Measurements from ENCODE around the gene STAG1. TPM values are rescaled to one million over a fixed set of nuclear protein-coding genes. Genes with fewer than 3 reads are reported as not detected.
A peak's percentile ranks its signal among the peaks of the same experiment; 100 is the strongest.

Gene STAG1
- total and polyA plus RNA-seq, 7 experiments from 2014 or later = 18.5 to 50.7 (median 42.0) TPM

GRCh38 chr3:136512381-136512780 is 239.8 kb downstream of the STAG1 start:
- ATAC-seq (no peak), DNase-seq (no peak)
- ChIA-PET POLR2A (no interaction called here), CTCF (no interaction called here)
- Histone ChIP-seq H3K4me3 (ENCODE audit: low read length) (no peak overlapping the region), H3K27me3 (ENCODE audit: control insufficient read depth in 2 of 2, insufficient read depth in 2 of 2, low read length in 2 of 2) (no peaks in the 10 kb centered on the region), H3K4me1 (ENCODE audit: control insufficient read depth in 2 of 2, insufficient read depth in 2 of 2, low read length in 2 of 2) (no peaks in the 10 kb centered on the region), H3K27ac (ENCODE audit: low read depth, low read length) (no peak overlapping the region), H3K36me3 (ENCODE audit: control insufficient read depth in 2 of 3, insufficient read depth in 3 of 3, low read length in 3 of 3) (no peaks in the 10 kb centered on the region), H3K9me3 (ENCODE audit: control insufficient read depth in 2 of 3, low read length in 3 of 3) (no peaks in the 10 kb centered on the region)
- H3K27ac Mint-ChIP-seq = no peak overlapping the region
- H3K4me1 Mint-ChIP-seq = peaks cover 0 to 21% (median 3%) of the 10 kb centered on the region in 7 donors
- peaks cover 0 to 56% (median 22%) of the 10 kb centered on the region in 5 donors for H3K36me3 Mint-ChIP-seq
- H3K9me3 Mint-ChIP-seq = peaks cover 0 to 3% (median 0%) of the 10 kb centered on the region in 11 donors
- intact Hi-C loops (cut with micrococcal nuclease) = no loop called here
- H3K27me3 Mint-ChIP-seq = no peaks in the 10 kb centered on the region
- no peak overlapping the region for H3K4me3 Mint-ChIP-seq

- no peaks in the 10 kb centered on the region for H3K9me3 ChIP-seq (ENCODE audit: control insufficient read depth in 2 of 3, low read length in 3 of 3)
- DNase-seq (no peak), ATAC-seq (no peak)
- no peaks in the 10 kb centered on the region for H3K9me3 Mint-ChIP-seq
- no peaks in the 10 kb centered on the region for H3K27me3 Mint-ChIP-seq
- H3K27ac Mint-ChIP-seq = peak overlapping the region in 3 of 9 donors; percentile 19 to 44 (median 34)
- peaks cover 0 to 3% (median 0%) of the 10 kb centered on the region in 3 experiments for H3K36me3 ChIP-seq (ENCODE audit: control insufficient read depth in 2 of 3, insufficient read depth in 3 of 3, low read length in 3 of 3)
- H3K27ac ChIP-seq (ENCODE audit: low read depth, low read length) = no peak overlapping the region
- H3K4me1 ChIP-seq (ENCODE audit: control insufficient read depth in 2 of 2, insufficient read depth in 2 of 2, low read length in 2 of 2) = no peaks in the 10 kb centered on the region
- H3K36me3 Mint-ChIP-seq = peaks cover 5 to 38% (median 11%) of the 10 kb centered on the region in 5 donors
- ChIA-PET CTCF (no interaction called here), POLR2A (no interaction called here)
- H3K27me3 ChIP-seq (ENCODE audit: control insufficient read depth in 2 of 2, insufficient read depth in 2 of 2, low read length in 2 of 2) = no peaks in the 10 kb centered on the region
- intact Hi-C loops (cut with micrococcal nuclease) = loop anchor here in 1 of 2 donors (10.0 kb wide), 1 partner anchor 431 kb away; no protein-coding TSS in a partner anchor
- peaks cover 0 to 16% (median 6%) of the 10 kb centered on the region in 7 donors for H3K4me1 Mint-ChIP-seq
- no peak overlapping the region for H3K4me3 ChIP-seq (ENCODE audit: low read length)
- no peak overlapping the region for H3K4me3 Mint-ChIP-seq
Measured at GRCh38 chr3:136505676-136506075, 246.5 kb downstream of the STAG1 start.

GRCh38 chr3:136503056-136503455 is 249.1 kb downstream of the STAG1 start:
- DNase-seq = no peak
- intact Hi-C loops (cut with micrococcal nuclease) = loop anchor here in 1 of 2 donors (5.0 to 10.0 kb wide), 2 partner anchors 249 to 428 kb away; partner anchors contain the start of gene STAG1
- no peak for ATAC-seq
- Mint-ChIP-seq H3K27ac (peak overlapping the region in 5 of 9 donors; percentile 14 to 47 (median 40)), H3K4me1 (peaks cover 0 to 9% (median 5%) of the 10 kb centered on the region in 7 donors), H3K4me3 (no peak overlapping the region), H3K9me3 (peaks cover 0 to 2% (median 0%) of the 10 kb centered on the region in 11 donors), H3K27me3 (no peaks in the 10 kb centered on the region), H3K36me3 (peaks cover 7 to 42% (median 15%) of the 10 kb centered on the region in 5 donors)
- Histone ChIP-seq H3K4me3 (ENCODE audit: low read length) (no peak overlapping the region), H3K4me1 (ENCODE audit: control insufficient read depth in 2 of 2, insufficient read depth in 2 of 2, low read length in 2 of 2) (no peaks in the 10 kb centered on the region), H3K9me3 (ENCODE audit: control insufficient read depth in 2 of 3, low read length in 3 of 3) (no peaks in the 10 kb centered on the region), H3K27me3 (ENCODE audit: control insufficient read depth in 2 of 2, insufficient read depth in 2 of 2, low read length in 2 of 2) (no peaks in the 10 kb centered on the region), H3K36me3 (ENCODE audit: control insufficient read depth in 2 of 3, insufficient read depth in 3 of 3, low read length in 3 of 3) (peaks cover 0 to 7% (median 0%) of the 10 kb centered on the region in 3 experiments), H3K27ac (ENCODE audit: low read depth, low read length) (no peak overlapping the region)
- POLR2A ChIA-PET = no interaction called here
- CTCF ChIA-PET = no interaction called here

GRCh38 chr3:136498919-136499447 is 253.2 kb downstream of the STAG1 start:
- ChIA-PET POLR2A (no interaction called here), CTCF (no interaction called here)
- no peak overlapping the region for H3K4me3 Mint-ChIP-seq
- no peaks in the 10 kb centered on the region for H3K27me3 Mint-ChIP-seq
- no peak overlapping the region for H3K27ac Mint-ChIP-seq
- peaks cover 0 to 7% (median 0%) of the 10 kb centered on the region in 11 donors for H3K9me3 Mint-ChIP-seq
- H3K27me3 ChIP-seq (ENCODE audit: control insufficient read depth in 2 of 2, insufficient read depth in 2 of 2, low read length in 2 of 2) = no peaks in the 10 kb centered on the region
- H3K4me3 ChIP-seq (ENCODE audit: low read length) = no peak overlapping the region
- ATAC-seq = no peak
- intact Hi-C loops (cut with micrococcal nuclease) = no loop called here
- no peaks in the 10 kb centered on the region for H3K9me3 ChIP-seq (ENCODE audit: control insufficient read depth in 2 of 3, low read length in 3 of 3)
- H3K36me3 ChIP-seq (ENCODE audit: control insufficient read depth in 2 of 3, insufficient read depth in 3 of 3, low read length in 3 of 3) = peaks cover 0 to 7% (median 0%) of the 10 kb centered on the region in 3 experiments
- no peak for DNase-seq
- H3K4me1 Mint-ChIP-seq = no peaks in the 10 kb centered on the region
- peaks cover 7 to 56% (median 34%) of the 10 kb centered on the region in 5 donors for H3K36me3 Mint-ChIP-seq
- H3K27ac ChIP-seq (ENCODE audit: low read depth, low read length) = no peak overlapping the region
- no peaks in the 10 kb centered on the region for H3K4me1 ChIP-seq (ENCODE audit: control insufficient read depth in 2 of 2, insufficient read depth in 2 of 2, low read length in 2 of 2)

GRCh38 chr3:136495213-136495612 is 257.0 kb downstream of the STAG1 start:
- H3K27ac Mint-ChIP-seq = no peak overlapping the region
- peaks cover 0 to 7% (median 0%) of the 10 kb centered on the region in 11 donors for H3K9me3 Mint-ChIP-seq
- ChIA-PET CTCF (no interaction called here), POLR2A (interaction anchor here (0.6 kb wide), 1 partner anchor 20 kb away, joined by 3 read pairs; no protein-coding TSS in a partner anchor)
- Histone ChIP-seq H3K4me3 (ENCODE audit: low read length) (no peak overlapping the region), H3K27me3 (ENCODE audit: control insufficient read depth in 2 of 2, insufficient read depth in 2 of 2, low read length in 2 of 2) (no peaks in the 10 kb centered on the region), H3K36me3 (ENCODE audit: control insufficient read depth in 2 of 3, insufficient read depth in 3 of 3, low read length in 3 of 3) (peaks cover 0 to 23% (median 0%) of the 10 kb centered on the region in 3 experiments), H3K27ac (ENCODE audit: low read depth, low read length) (no peak overlapping the region), H3K4me1 (ENCODE audit: control insufficient read depth in 2 of 2, insufficient read depth in 2 of 2, low read length in 2 of 2) (no peaks in the 10 kb centered on the region), H3K9me3 (ENCODE audit: control insufficient read depth in 2 of 3, low read length in 3 of 3) (no peaks in the 10 kb centered on the region)
- peaks cover 0 to 3% (median 0%) of the 10 kb centered on the region in 7 donors for H3K4me1 Mint-ChIP-seq
- DNase-seq = no peak
- peaks cover 19 to 76% (median 60%) of the 10 kb centered on the region in 5 donors for H3K36me3 Mint-ChIP-seq
- intact Hi-C loops (cut with micrococcal nuclease) = no loop called here
- H3K4me3 Mint-ChIP-seq = no peak overlapping the region
- no peaks in the 10 kb centered on the region for H3K27me3 Mint-ChIP-seq
- no peak for ATAC-seq

- Mint-ChIP-seq H3K4me3 (no peak overlapping the region), H3K36me3 (peaks cover 32 to 72% (median 67%) of the 10 kb centered on the region in 5 donors), H3K27ac (no peak overlapping the region), H3K4me1 (peaks cover 0 to 3% (median 0%) of the 10 kb centered on the region in 7 donors), H3K27me3 (no peaks in the 10 kb centered on the region), H3K9me3 (peaks cover 0 to 9% (median 0%) of the 10 kb centered on the region in 11 donors)
- no peak for DNase-seq
- no peak overlapping the region for H3K4me3 ChIP-seq (ENCODE audit: low read length)
- CTCF ChIA-PET = no interaction called here
- H3K27ac ChIP-seq (ENCODE audit: low read depth, low read length) = no peak overlapping the region
- no peaks in the 10 kb centered on the region for H3K4me1 ChIP-seq (ENCODE audit: control insufficient read depth in 2 of 2, insufficient read depth in 2 of 2, low read length in 2 of 2)
- H3K27me3 ChIP-seq (ENCODE audit: control insufficient read depth in 2 of 2, insufficient read depth in 2 of 2, low read length in 2 of 2) = no peaks in the 10 kb centered on the region
- H3K36me3 ChIP-seq (ENCODE audit: control insufficient read depth in 2 of 3, insufficient read depth in 3 of 3, low read length in 3 of 3) = peaks cover 0 to 27% (median 0%) of the 10 kb centered on the region in 3 experiments
- intact Hi-C loops (cut with micrococcal nuclease) = no loop called here
- ATAC-seq = no peak
- H3K9me3 ChIP-seq (ENCODE audit: control insufficient read depth in 2 of 3, low read length in 3 of 3) = no peaks in the 10 kb centered on the region
- POLR2A ChIA-PET = no interaction called here
Measured at GRCh38 chr3:136490646-136491405, 261.4 kb downstream of the STAG1 start.
